PC-9 (cell line): ENCODE measurements around the gene TRAF6.
"Not testable (repeated sequence)": the region's sequence is repeated elsewhere in the genome, so short reads cannot be mapped to it uniquely, and the experiment has no call there.

ENCODE experiments used
- EZH2 ChIP-seq: fragments of 200-600 bp; sonication (generic); IDR thresholded peaks from 2 replicates; pipeline ENCODE4 v1.8.0; 2017; ENCODE audit warnings: antibody characterized with exemption, low read depth
- TF ChIP-seq, protein P1 (sequence below): fragments of 200-600 bp; sonication (generic); conservative IDR thresholded peaks from 2 replicates; pipeline ENCODE4 v1.6.1; 2017; ENCODE audit warnings: mixed run types, antibody characterized with exemption, mild to moderate bottlenecking, moderate library complexity

DNA sequence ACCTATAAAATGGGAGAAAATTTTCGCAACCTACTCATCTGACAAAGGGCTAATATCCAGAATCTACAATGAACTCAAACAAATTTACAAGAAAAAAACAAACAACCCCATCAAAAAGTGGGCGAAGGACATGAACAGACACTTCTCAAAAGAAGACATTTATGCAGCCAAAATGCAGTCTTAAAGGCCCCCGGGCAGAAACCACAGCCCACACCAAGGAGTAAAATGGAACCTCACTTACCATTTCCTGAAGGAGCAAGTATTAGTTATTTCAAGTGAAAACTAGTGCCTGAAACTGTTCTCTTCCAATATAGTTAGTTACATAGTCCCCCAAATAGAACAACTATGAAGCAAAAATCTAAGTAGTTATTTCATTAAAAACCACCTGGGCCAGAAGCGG, 27.0 kb downstream of the TRAF6 start:
- TF ChIP-seq, protein P1, sequence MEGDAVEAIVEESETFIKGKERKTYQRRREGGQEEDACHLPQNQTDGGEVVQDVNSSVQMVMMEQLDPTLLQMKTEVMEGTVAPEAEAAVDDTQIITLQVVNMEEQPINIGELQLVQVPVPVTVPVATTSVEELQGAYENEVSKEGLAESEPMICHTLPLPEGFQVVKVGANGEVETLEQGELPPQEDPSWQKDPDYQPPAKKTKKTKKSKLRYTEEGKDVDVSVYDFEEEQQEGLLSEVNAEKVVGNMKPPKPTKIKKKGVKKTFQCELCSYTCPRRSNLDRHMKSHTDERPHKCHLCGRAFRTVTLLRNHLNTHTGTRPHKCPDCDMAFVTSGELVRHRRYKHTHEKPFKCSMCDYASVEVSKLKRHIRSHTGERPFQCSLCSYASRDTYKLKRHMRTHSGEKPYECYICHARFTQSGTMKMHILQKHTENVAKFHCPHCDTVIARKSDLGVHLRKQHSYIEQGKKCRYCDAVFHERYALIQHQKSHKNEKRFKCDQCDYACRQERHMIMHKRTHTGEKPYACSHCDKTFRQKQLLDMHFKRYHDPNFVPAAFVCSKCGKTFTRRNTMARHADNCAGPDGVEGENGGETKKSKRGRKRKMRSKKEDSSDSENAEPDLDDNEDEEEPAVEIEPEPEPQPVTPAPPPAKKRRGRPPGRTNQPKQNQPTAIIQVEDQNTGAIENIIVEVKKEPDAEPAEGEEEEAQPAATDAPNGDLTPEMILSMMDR: not testable (repeated sequence)
- not testable (repeated sequence) for TF ChIP-seq EZH2
